GM19351 (cell line): ENCODE measurements around the gene TRIM32.

ENCODE experiments used
- ATAC-seq: cut with Tn5 transposase; IDR thresholded peaks from one replicate; pipeline ENCODE4 v1.9.1; 2021; ENCODE audit warnings: mild to moderate bottlenecking, moderate library complexity; ENCODE audit not compliant: unreplicated experiment

The TRIM32 gene

GRCh38 chr9:116687074-116687753 lies at the start of gene TRIM32:
TRIM32 (plus strand) TSS chr9:116687305; CDS start chr9:116697743, 10,438 bp downstream.
- ATAC-seq, result peak; percentile 95

- ATAC-seq, result no peak
These were observed 47.8 kb upstream of the TRIM32 start for GRCh38 chr9:116639251-116639741.

GRCh38 chr9:116641292-116642059 lies 45.6 kb upstream of the TRIM32 start:
- ATAC-seq, result no peak

GRCh38 chr9:116643691-116644090 lies 43.4 kb upstream of the TRIM32 start:
- no peak for ATAC-seq

- ATAC-seq, result no peak
These were observed 42.9 kb upstream of the TRIM32 start for GRCh38 chr9:116644091-116644688.

- peak; percentile 90 for ATAC-seq
These were observed 40.2 kb upstream of the TRIM32 start for GRCh38 chr9:116646661-116647514.

GRCh38 chr9:116647515-116647809 lies 39.6 kb upstream of the TRIM32 start:
- ATAC-seq, result no peak

GRCh38 chr9:116653348-116654058 lies 33.6 kb upstream of the TRIM32 start:
- no peak for ATAC-seq

- ATAC-seq, result no peak
These were observed 33.1 kb upstream of the TRIM32 start for GRCh38 chr9:116654059-116654355.

- no peak for ATAC-seq
These were observed 30.6 kb upstream of the TRIM32 start for GRCh38 chr9:116656501-116656971.

GRCh38 chr9:116656977-116657376 lies 30.1 kb upstream of the TRIM32 start:
- no peak for ATAC-seq

GRCh38 chr9:116658265-116658664 lies 28.8 kb upstream of the TRIM32 start:
- ATAC-seq, result no peak

- peak; percentile 92 for ATAC-seq
These were observed 25.8 kb upstream of the TRIM32 start for GRCh38 chr9:116661037-116661954.

- ATAC-seq, result no peak
These were observed 24.3 kb upstream of the TRIM32 start for GRCh38 chr9:116662646-116663310.

- no peak for ATAC-seq
These were observed 23.5 kb upstream of the TRIM32 start for GRCh38 chr9:116663581-116663980.

- ATAC-seq, result no peak
These were observed 18.0 kb upstream of the TRIM32 start for GRCh38 chr9:116668970-116669695.

- peak; percentile 72 for ATAC-seq
These were observed 15.5 kb upstream of the TRIM32 start for GRCh38 chr9:116671605-116672004.

- no peak for ATAC-seq
These were observed 13.7 kb upstream of the TRIM32 start for GRCh38 chr9:116673375-116673774.
